HEK293T (cell line): Measurements from ENCODE around the gene EML6.

Experiments used
- FOXA1 ChIP-seq: fragments of 450-650 bp; IDR thresholded peaks from 2 replicates; pipeline ENCODE4 v1.6.1; 2016; ENCODE audit warnings: mild to moderate bottlenecking
- FOXK2 ChIP-seq: fragments of 450-650 bp; IDR thresholded peaks from 2 replicates; pipeline ENCODE4 v1.6.1; 2016; ENCODE audit warnings: mild to moderate bottlenecking
- FOXM1 ChIP-seq: fragments of 450-650 bp; IDR thresholded peaks from 2 replicates; pipeline ENCODE4 v1.6.1; 2017; ENCODE audit warnings: mild to moderate bottlenecking, borderline replicate concordance
- NFRKB ChIP-seq: fragments of 450-650 bp; IDR thresholded peaks from 2 replicates; pipeline ENCODE4 v1.6.1; 2016; ENCODE audit warnings: mild to moderate bottlenecking, moderate library complexity
- PKNOX1 ChIP-seq: fragments of 450-650 bp; IDR thresholded peaks from 2 replicates; pipeline ENCODE4 v1.6.1; 2016
- SUZ12 ChIP-seq: fragments of 450-650 bp; IDR thresholded peaks from 2 replicates; pipeline ENCODE4 v1.6.1; 2016; ENCODE audit warnings: mild to moderate bottlenecking
- TARDBP ChIP-seq: fragments of 450-650 bp; IDR thresholded peaks from 2 replicates; pipeline ENCODE4 v1.6.1; 2016

- no peak for TF ChIP-seq FOXK2
- no peak for TF ChIP-seq PKNOX1
- TF ChIP-seq FOXM1: no peak
- TF ChIP-seq FOXA1: no peak
- no peak for TF ChIP-seq SUZ12
- TF ChIP-seq NFRKB: no peak
- no peak for TF ChIP-seq TARDBP
Observed at GRCh38 chr2:54891909-54892308, 168.4 kb downstream of the EML6 start.
